ENCODE results near the gene RB1. TPM values are rescaled to one million over a fixed set of nuclear protein-coding genes. Genes with fewer than 3 reads are reported as not detected.

The RB1 gene
- total and polyA plus RNA-seq, 2 donors (not counting 3 experiments of a cell fraction or from before 2014, with no cell fraction given), result 8.0 to 41.2 TPM

GRCh38 chr13:48299591-48299990 is 4.0 kb upstream of the RB1 start:
- H3K27ac ChIP-seq (ENCODE audit: insufficient read depth, low read depth, low read length), result no peak overlapping the region
- BruUV-seq (replicated peaks), result no TSS peak
- peaks cover 7% of the 10 kb centered on the region for H3K79me2 ChIP-seq (ENCODE audit: control insufficient read depth, insufficient read depth, low read length)
- H3K36me3 ChIP-seq (ENCODE audit: control insufficient read depth in 2 of 2, extremely low read depth in 1 of 2, insufficient read depth in 2 of 2, low read length in 2 of 2), result no peaks in the 10 kb centered on the region
- H2AFZ ChIP-seq (ENCODE audit: low read depth, low read length), result no peak overlapping the region
- intact Hi-C loops (cut with micrococcal nuclease) (no loop called here), dilution Hi-C loops (cut with MboI; ENCODE audit: extremely low pct_ligation_motif_present, low sequenced_read_pairs) (no loop called here)
- ChIA-PET POLR2A (no interaction called here), CTCF (interaction anchor here (1.0 to 1.4 kb wide), 3 partner anchors 9 to 280 kb away, joined by 3 to 4 read pairs (median 3); no protein-coding TSS in a partner anchor)
- FAIRE-seq (no peak), DNase-seq (ENCODE audit: low read depth, low spot score) (no peak)
- no peak overlapping the region for H3K4me2 ChIP-seq (ENCODE audit: insufficient read depth, low read length)
- peaks cover 9% of the 10 kb centered on the region for H3K4me1 ChIP-seq (ENCODE audit: control insufficient read depth, extremely low read depth, insufficient read depth, low read length)
- H3K4me3 ChIP-seq (replicated peaks in 1 of 3; ENCODE audit: insufficient read depth in 1 of 3, low read depth in 1 of 3, low read length in 3 of 3), result no peak overlapping the region
- no peak overlapping the region for H3K9ac ChIP-seq (replicated peaks; ENCODE audit: extremely low read depth, insufficient read depth, low read length)
- no peaks in the 10 kb centered on the region for H4K20me1 ChIP-seq (replicated peaks; ENCODE audit: control insufficient read depth, extremely low read depth, insufficient read depth, low read length)
- no peaks in the 10 kb centered on the region for H3K9me1 ChIP-seq (replicated peaks; ENCODE audit: control insufficient read depth, extremely low read depth, insufficient read depth, low read length)
- no peaks in the 10 kb centered on the region for H3K9me3 ChIP-seq (replicated peaks; ENCODE audit: control insufficient read depth, insufficient read depth, low read length)
- H3K27me3 ChIP-seq (ENCODE audit: control insufficient read depth in 2 of 2, insufficient read depth in 2 of 2, low read length in 2 of 2), result peaks cover 4% of the 10 kb centered on the region in 2 experiments
- TF ChIP-seq MYC (IDR thresholded peaks at IDR 0.05; ENCODE audit: low read depth, low read length), result no peak
- TF ChIP-seq CTCF (IDR thresholded peaks at IDR 0.05; ENCODE audit: extremely low read depth in 1 of 2, insufficient read depth in 1 of 2, low read depth in 1 of 2, low read length in 2 of 2), result no peak
- TF ChIP-seq FOS (IDR thresholded peaks at IDR 0.05; ENCODE audit: borderline replicate concordance, insufficient read depth, low read length), result no peak
- TF ChIP-seq POLR2AphosphoS5 (IDR thresholded peaks at IDR 0.05; ENCODE audit: insufficient read depth, low read depth, low read length), result no peak
- no peak for TF ChIP-seq GATA2 (IDR thresholded peaks at IDR 0.05; ENCODE audit: insufficient read depth, insufficient read length, low read depth, low read length)
- no peak for TF ChIP-seq JUN (IDR thresholded peaks at IDR 0.05; ENCODE audit: borderline replicate concordance, insufficient read depth, insufficient read length, low read depth)
- TF ChIP-seq POLR2A (IDR thresholded peaks at IDR 0.05; ENCODE audit: low read depth, low read length), result no peak
- no peak for TF ChIP-seq EZH2 (IDR thresholded peaks at IDR 0.05; ENCODE audit: borderline replicate concordance, low read depth, low read length, severe bottlenecking)
- TF ChIP-seq MAX (IDR thresholded peaks at IDR 0.05; ENCODE audit: insufficient read depth, insufficient read length), result no peak

Measured in endothelial cell of umbilical vein (primary cell).